HCT116 (cell line): ENCODE data around the gene CBFB. TPM values are rescaled to one million over a fixed set of nuclear protein-coding genes. Genes with fewer than 3 reads are reported as not detected.

Experiments used
- ATAC-seq: fragments of 200-7000 bp; cut with Tn5 transposase; 2 replicates; pipeline ENCODE4 v1.9.1; 2020; ENCODE audit warnings: mild to moderate bottlenecking, moderate library complexity
- BruUV-seq: library from RNA; stranded (reverse); fragments of 400-500 nt; replicated peaks from 2 replicates; lab custom pipeline; 2021; lab: Mats Ljungman, UMichigan
- CTCF ChIA-PET: fragments of 300-600 bp; sonication (Branson Sonifier 250); formaldehyde crosslinking; loops from one replicate; lab custom pipeline; 2021; ENCODE audit warnings: antibody characterized with exemption; lab: Charles Lee
- POLR2A ChIA-PET: fragments of 300-600, 350-600 bp; sonication (Branson Sonifier 250); formaldehyde crosslinking; loops from one replicate; lab custom pipeline; 2021; ENCODE audit warnings: antibody characterized with exemption; lab: Charles Lee
- RAD21 ChIA-PET, 2 experiments: fragments of 300-600 bp; sonication (Branson Sonifier 250); formaldehyde crosslinking; loops; one replicate each; lab custom pipeline; 2023; ENCODE audit warnings: low total read pairs in 2 of 2; ENCODE audit not compliant: uncharacterized antibody in 2 of 2, unreplicated experiment in 2 of 2, low non-redundant PET in 1 of 2; lab: Charles Lee
- DNase-seq: peaks from one replicate; pipeline ENCODE4 v3.0.0-alpha.2; 2010; ENCODE audit warnings: low read depth, low spot score
- H2AFZ ChIP-seq: fragments of 200-600 bp; shearing (Covaris generic), sonication (generic); 2 replicates; pipeline ENCODE4 v1.6.1; 2017; ENCODE audit warnings: low read depth, mixed run types, mixed read lengths, antibody characterized with exemption, low read length; ENCODE audit not compliant: poor library complexity, severe bottlenecking
- H3K27ac ChIP-seq: 2 replicates; pipeline ENCODE4 v1.5.1; 2012; ENCODE audit warnings: low read depth, low read length
- H3K27me3 ChIP-seq: fragments of 200-600 bp; sonication (generic); 2 replicates; pipeline ENCODE4 v1.6.1; 2016; ENCODE audit warnings: mixed run types, low read length, mixed read lengths; ENCODE audit not compliant: insufficient read depth
- H3K36me3 ChIP-seq, 2 experiments: fragments of 200-500 bp in 1 of 2; fragments of 200-600 bp in 1 of 2; sonication (Bioruptor generic) in 1 of 2; sonication (generic) in 1 of 2; 2 replicates each; pipeline versions ENCODE4 v1.5.1 to v1.6.1; 2014 to 2016; ENCODE audit warnings: low read length in 2 of 2, inconsistent platforms in 1 of 2, mixed read lengths in 1 of 2, mixed run types in 1 of 2; ENCODE audit not compliant: insufficient read depth in 2 of 2, control insufficient read depth in 1 of 2
- H3K4me1 ChIP-seq, 2 experiments: fragments of 200-600 bp in 1 of 2; sonication (generic) in 1 of 2; 2 replicates each; pipeline versions ENCODE4 v1.5.1 to v1.6.1; 2012 to 2017; ENCODE audit warnings: low read length in 2 of 2, inconsistent platforms in 1 of 2, mild to moderate bottlenecking in 1 of 2, mixed read lengths in 1 of 2, mixed run types in 1 of 2, moderate library complexity in 1 of 2; ENCODE audit not compliant: insufficient read depth in 2 of 2, control insufficient read depth in 1 of 2
- H3K4me2 ChIP-seq: fragments of 200-600 bp; sonication (generic); 2 replicates; pipeline ENCODE4 v1.6.1; 2017; ENCODE audit warnings: mixed run types, low read length, mixed read lengths
- H3K4me3 ChIP-seq, 2 experiments: fragments of 200-600 bp in 1 of 2; sonication (generic) in 1 of 2; replicated peaks in 1 of 2; 2 replicates each; pipeline ENCODE4 v1.5.1; 2011 to 2016; ENCODE audit warnings: low read length in 2 of 2, control low read depth in 1 of 2, low read depth in 1 of 2, mild to moderate bottlenecking in 1 of 2, mixed read lengths in 1 of 2, mixed run types in 1 of 2
- H3K79me2 ChIP-seq: fragments of 200-600 bp; sonication (generic); 2 replicates; pipeline ENCODE4 v1.6.1; 2017; ENCODE audit warnings: mild to moderate bottlenecking, mixed run types, low read length, moderate library complexity, mixed read lengths; ENCODE audit not compliant: insufficient read depth
- H3K9ac ChIP-seq: fragments of 200-600 bp; sonication (generic); 2 replicates; pipeline ENCODE4 v1.6.1; 2016; ENCODE audit warnings: low read length, mixed read lengths
- H3K9me2 ChIP-seq: fragments of 200-600 bp; sonication (generic), shearing (Covaris generic); 2 replicates; pipeline ENCODE4 v1.6.1; 2017; ENCODE audit warnings: mixed run types, mild to moderate bottlenecking, moderate library complexity; ENCODE audit not compliant: insufficient read depth
- H3K9me3 ChIP-seq, 2 experiments: fragments of 200-500 bp in 1 of 2; fragments of 200-600 bp in 1 of 2; sonication (Bioruptor generic) in 1 of 2; sonication (generic) in 1 of 2; 2 replicates each; pipeline ENCODE4 v1.6.1; 2014 to 2017; ENCODE audit warnings: low read length in 2 of 2, mixed read lengths in 2 of 2, inconsistent platforms in 1 of 2, low read depth in 1 of 2, mild to moderate bottlenecking in 1 of 2, mixed run types in 1 of 2, moderate library complexity in 1 of 2; ENCODE audit not compliant: control insufficient read depth in 1 of 2, insufficient read depth in 1 of 2
- H4K20me1 ChIP-seq: fragments of 200-600 bp; sonication (generic), shearing (Covaris generic); 2 replicates; pipeline ENCODE4 v1.6.1; 2017; ENCODE audit warnings: mixed run types, mild to moderate bottlenecking, moderate library complexity; ENCODE audit not compliant: insufficient read depth
- CBX3 ChIP-seq: IDR thresholded peaks from 2 replicates; pipeline ENCODE4 v1.6.1; 2012; ENCODE audit warnings: low read depth
- CTCF ChIP-seq, 3 experiments: fragments of 200-600 bp in 1 of 3; sonication (generic) in 1 of 3; IDR thresholded peaks in 2 of 3; conservative IDR thresholded peaks in 1 of 3; 2 replicates each; pipeline ENCODE4 v1.5.1; 2012 to 2017; ENCODE audit warnings: low read depth in 2 of 3, low read length in 2 of 3, antibody characterized with exemption in 1 of 3, borderline replicate concordance in 1 of 3, control low read depth in 1 of 3, mild to moderate bottlenecking in 1 of 3, mixed read lengths in 1 of 3, mixed run types in 1 of 3, moderate library complexity in 1 of 3; ENCODE audit not compliant: insufficient read depth in 1 of 3
- ELF1 ChIP-seq: IDR thresholded peaks from 2 replicates; pipeline ENCODE4 v1.6.1; 2012; ENCODE audit warnings: low read depth, borderline replicate concordance
- MAX ChIP-seq: IDR thresholded peaks from 2 replicates; pipeline ENCODE4 v1.6.1; 2012
- POLR2AphosphoS5 ChIP-seq: IDR thresholded peaks from 2 replicates; pipeline ENCODE4 v1.6.1; 2011; ENCODE audit warnings: mild to moderate bottlenecking, low read depth, low read length, moderate library complexity
- RAD21 ChIP-seq: IDR thresholded peaks from 2 replicates; pipeline ENCODE4 v1.6.1; 2012; ENCODE audit warnings: low read depth, mild to moderate bottlenecking
- REST ChIP-seq: IDR thresholded peaks from 2 replicates; pipeline ENCODE4 v1.6.1; 2012; ENCODE audit warnings: low read depth
- SP1 ChIP-seq: IDR thresholded peaks from 2 replicates; pipeline ENCODE4 v1.6.1; 2012; ENCODE audit warnings: low read depth
- TCF7L2 ChIP-seq: IDR thresholded peaks from 2 replicates; pipeline ENCODE4 v1.7.0; 2011; ENCODE audit warnings: borderline replicate concordance, inconsistent platforms; ENCODE audit not compliant: insufficient read depth, insufficient read length; ENCODE audit errors: extremely low read depth
- YY1 ChIP-seq: IDR thresholded peaks from 2 replicates; pipeline ENCODE4 v1.6.1; 2011; ENCODE audit warnings: low read length, low read depth, moderate library complexity, mild to moderate bottlenecking; ENCODE audit not compliant: insufficient replicate concordance; ENCODE audit errors: extremely low read depth
- ZFX ChIP-seq: fragments of 450-650 bp; IDR thresholded peaks from 2 replicates; pipeline ENCODE4 v1.6.1; 2017
- intact Hi-C: fragments of 100-400 bp; cut with micrococcal nuclease; formaldehyde crosslinking; loops from 2 replicates; pipeline ENCODE4 v1.10.0; 2022
- total RNA-seq: library from RNA; stranded (reverse); gene quantifications from one replicate; pipeline ENCODE4 v1.2.1, GENCODE V29; 2021; ENCODE audit not compliant: unreplicated experiment

CBFB gene
- total RNA-seq, 1 experiment from 2014 or later: 101 TPM

- Histone ChIP-seq H3K79me2 (no peaks in the 10 kb centered on the region), H3K36me3 (no peaks in the 10 kb centered on the region), H2AFZ (no peak overlapping the region), H3K27me3 (no peaks in the 10 kb centered on the region), H3K4me3 (no peak overlapping the region), H3K27ac (peak overlapping the region; percentile 8; the same call in 1 of the 2 replicates), H3K9ac (no peak overlapping the region), H3K9me2 (no peaks in the 10 kb centered on the region), H3K9me3 (no peaks in the 10 kb centered on the region), H4K20me1 (no peaks in the 10 kb centered on the region), H3K4me1 (peaks cover 19 to 29% of the 10 kb centered on the region in 2 experiments), H3K4me2 (peak overlapping the region; percentile 32)
- TF ChIP-seq TCF7L2 (peak; percentile 31), RAD21 (peak; percentile 99), CTCF (IDR thresholded peaks at IDR 0.05 in 2 of 3, conservative IDR thresholded peaks at IDR 0.05 in 1 of 3; ENCODE audit: borderline replicate concordance in 1 of 3, insufficient read depth in 1 of 3, low read depth in 2 of 3, low read length in 2 of 3) (peak; percentile 90 to 96 (median 95)), POLR2AphosphoS5 (peak; percentile 44), YY1 (peak; percentile 63), ELF1 (no peak), CBX3 (peak; percentile 94), MAX (peak; percentile 97), SP1 (peak; percentile 93), ZFX (no peak), REST (no peak)
- ChIA-PET RAD21 (interaction anchor here (0.6 to 1.8 kb wide), 16 partner anchors 64 to 167 kb away, joined by 3 to 19 read pairs (median 4); partner anchors contain the start of genes NOL3 (in 2 of the 2), PHAF1 (in 1 of the 2) and TRADD (in 1 of the 2)), POLR2A (interaction anchor here (0.9 to 2.0 kb wide), 6 partner anchors 9 to 160 kb away, joined by 3 to 8 read pairs (median 4); partner anchors contain the start of genes FBXL8 and TRADD), CTCF (interaction anchor here (0.6 to 3.9 kb wide), 37 partner anchors 9 to 503 kb away, joined by 3 to 79 read pairs (median 6); partner anchors contain the start of genes B3GNT9, CBFB, CES3 and ELMO3)
- DNase-seq (peak; percentile 98), ATAC-seq (peak; percentile 92)
- intact Hi-C loops: loop anchor here (1.0 to 2.0 kb wide), 2 partner anchors 83 to 167 kb away; no protein-coding TSS in a partner anchor
- BruUV-seq: no TSS peak
Observed at GRCh38 chr16:67017810-67018488, 11.0 kb upstream of the CBFB start.
